AML-193 (cell line): Measurements from ENCODE around the gene PNMA6E.

Experiments
- DNase-seq, 2 experiments: peaks; one replicate each; lab custom pipeline; 2025; lab: John Stamatoyannopoulos, UW

The PNMA6E gene

DNA sequence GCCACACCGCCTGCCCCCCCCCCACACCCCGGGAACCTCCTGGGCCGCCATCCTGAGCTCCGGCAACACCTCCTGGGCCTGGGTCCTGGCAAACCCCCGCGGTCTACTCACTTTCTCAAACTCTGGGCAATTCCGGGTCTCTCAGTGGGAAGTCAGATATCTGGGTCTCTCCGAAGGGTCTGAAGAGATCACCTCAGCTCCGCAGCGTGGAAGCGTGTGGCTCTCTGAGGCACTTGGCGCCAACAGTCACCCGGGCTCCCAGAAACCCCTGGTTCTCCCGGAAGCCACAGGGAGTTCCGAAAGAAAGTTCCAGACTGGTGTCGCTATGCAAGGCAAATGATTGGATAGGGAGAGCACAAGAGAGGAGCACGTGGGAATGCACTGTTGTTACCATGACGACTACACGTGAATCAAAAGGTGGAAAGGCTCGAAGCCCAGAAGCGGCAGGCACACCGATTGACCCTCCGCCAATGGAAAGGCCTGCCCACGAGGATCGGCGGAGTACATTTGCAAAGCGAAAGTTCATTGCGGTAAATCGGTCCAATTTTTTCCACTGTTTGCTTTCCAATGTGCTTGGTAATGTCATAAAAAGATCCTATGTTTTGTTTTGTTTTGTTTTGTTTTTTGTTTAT is at the start of gene PNMA6E:
PNMA6E (minus strand) TSS at position 218 of the 632 bp plus-strand sequence. CDS start 2,501 bp downstream, outside the sequence.
- no peak for DNase-seq

DNA sequence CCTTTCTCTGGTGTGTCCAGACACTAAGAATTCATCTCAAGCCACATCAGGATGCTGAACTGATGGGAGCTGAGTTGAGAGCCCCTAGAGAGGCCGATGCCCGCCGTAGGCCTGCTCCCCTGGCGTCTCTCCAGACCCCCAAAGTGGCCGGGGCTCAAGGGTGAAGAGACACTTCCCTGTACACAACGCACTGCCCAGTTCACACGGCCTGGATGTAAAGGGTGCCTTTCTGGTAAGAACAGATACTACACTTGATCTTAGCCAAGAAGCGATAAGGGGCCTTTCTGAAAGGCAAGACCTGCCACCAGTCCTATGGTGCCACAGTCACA is 49.8 kb upstream of the PNMA6E start:
- DNase-seq, result no peak

DNA sequence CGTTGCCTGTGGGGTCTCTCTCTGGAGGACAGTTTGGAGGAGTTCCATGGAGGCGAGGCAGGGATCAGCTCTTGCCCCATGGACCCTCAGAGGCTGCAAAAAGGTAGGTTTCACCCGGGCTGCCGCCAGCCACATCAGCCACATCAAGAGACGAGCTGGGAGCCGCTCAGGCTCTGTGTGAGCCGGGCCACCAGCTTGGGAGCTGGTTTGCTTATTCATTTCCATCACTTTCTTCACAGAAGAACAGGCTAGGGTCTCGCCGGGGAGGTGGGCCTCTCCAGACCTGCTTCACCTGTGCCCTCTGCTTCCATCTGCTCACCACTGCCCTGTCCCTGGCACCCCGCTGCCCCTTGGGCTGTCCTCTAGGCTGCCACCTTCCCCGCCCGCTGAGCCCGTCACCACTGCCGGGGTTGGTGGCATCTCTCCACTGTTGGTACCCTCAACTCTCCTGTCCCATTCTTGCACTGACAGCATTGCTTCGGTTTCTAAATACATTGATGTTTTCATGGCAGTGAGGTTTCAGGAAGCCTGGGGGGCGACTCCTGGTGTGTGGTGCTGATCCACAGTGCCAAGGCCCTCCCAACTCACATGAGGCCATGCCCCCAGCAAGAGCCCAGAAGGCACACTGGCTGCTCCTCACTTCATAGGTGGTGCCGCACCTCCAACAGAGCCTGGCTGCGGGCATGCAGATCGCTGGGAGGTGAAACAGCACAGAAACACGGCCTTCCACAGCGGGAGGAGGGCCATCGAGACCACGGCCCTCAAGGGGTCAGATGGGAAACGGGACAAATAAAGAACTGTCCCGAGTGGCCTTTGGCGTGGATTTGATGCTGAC is 49.2 kb upstream of the PNMA6E start:
- no peak for DNase-seq

DNA sequence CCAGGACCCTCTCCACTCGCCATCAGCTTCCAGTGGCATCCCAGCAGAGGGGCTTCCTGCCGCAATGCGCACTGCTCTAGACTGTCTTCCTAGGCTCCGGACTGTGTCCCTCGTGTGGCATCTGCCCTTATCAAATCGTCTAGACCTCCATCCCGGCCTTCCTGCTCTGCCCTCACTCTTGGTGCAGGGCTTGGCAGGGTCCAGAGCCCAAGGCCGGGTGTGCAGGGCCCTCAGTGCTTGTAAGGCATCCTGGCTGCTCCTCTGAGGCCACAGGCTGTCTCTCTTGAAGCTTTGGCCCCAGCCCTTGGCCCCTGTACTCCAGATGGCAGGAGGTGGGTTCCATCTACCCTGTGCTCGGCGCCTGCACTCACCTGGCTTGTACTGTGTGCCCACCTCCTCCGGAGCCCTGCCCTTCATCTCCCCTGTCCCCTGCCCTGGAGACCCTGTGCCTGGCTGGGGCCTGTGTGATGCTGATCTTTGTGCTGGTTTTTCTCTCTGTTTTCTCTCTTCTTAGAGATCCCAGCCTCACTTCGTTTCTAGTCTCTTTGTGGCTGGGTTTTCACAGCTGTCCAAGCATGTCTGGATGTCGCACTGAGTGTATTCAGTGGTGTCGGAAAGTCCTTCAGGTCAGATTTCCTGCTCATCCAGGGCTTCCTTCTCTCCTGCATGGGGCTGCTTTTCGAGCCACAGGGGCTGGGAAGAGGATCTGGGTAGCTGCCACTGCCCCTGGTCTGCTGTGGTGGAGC is 48.4 kb upstream of the PNMA6E start:
- DNase-seq, result no peak

DNA sequence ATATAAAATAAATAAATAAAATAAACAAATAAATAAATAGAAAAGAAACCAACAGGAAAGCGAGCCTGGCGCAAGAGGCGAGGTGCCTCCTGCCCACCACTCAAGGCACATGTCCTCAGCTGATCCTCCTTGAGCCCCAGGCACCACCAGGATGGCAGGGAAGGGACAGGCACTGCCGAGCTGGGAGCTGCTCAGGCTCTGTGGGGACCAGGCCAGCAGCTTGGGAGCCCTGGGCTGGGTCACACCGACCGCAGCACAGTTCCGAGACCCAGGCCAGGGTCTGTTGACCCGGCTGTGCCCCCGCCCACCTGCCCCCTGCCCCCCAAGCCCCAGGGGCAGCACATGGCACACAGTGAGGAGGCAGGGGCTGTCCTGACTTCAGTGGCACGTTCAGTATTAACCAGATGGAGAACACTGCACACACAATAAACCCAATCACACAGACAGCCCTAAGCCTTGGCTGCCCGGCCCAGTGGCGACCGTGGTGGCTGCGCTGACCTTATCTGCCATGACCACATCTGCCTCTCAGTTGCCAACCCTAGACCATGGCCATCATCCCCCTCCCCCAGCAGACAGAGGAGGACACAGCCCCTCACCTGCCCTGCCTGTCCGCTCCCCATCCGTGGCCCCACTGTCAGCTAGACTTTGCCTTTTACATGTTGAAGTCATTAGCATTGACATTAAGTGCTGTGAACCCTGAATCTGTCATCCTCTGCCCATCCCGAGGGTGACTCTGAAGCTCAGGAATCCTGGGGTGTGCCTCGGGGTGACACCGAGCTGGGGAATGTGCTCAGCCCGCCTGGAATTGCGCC is 47.6 kb upstream of the PNMA6E start:
- no peak for DNase-seq

DNA sequence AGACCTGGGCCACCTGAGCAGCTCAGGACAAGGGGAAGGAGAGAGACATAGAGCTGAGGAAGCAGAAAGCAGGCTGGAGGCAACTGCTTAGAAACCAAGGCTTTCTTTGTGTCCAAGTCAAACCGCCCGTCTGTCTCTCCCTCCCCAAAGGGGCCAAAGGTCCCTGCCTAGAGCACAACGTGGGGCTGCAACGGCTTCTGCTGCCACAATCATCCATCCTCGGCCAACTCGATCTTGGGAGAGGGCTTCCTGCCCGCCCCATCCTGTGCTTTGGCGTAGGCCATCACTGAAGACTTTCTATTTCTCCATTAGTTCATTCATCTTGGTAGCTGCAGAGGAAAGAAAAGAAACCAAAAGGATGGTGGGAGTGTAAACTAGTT is 46.4 kb upstream of the PNMA6E start:
- no peak for DNase-seq

DNA sequence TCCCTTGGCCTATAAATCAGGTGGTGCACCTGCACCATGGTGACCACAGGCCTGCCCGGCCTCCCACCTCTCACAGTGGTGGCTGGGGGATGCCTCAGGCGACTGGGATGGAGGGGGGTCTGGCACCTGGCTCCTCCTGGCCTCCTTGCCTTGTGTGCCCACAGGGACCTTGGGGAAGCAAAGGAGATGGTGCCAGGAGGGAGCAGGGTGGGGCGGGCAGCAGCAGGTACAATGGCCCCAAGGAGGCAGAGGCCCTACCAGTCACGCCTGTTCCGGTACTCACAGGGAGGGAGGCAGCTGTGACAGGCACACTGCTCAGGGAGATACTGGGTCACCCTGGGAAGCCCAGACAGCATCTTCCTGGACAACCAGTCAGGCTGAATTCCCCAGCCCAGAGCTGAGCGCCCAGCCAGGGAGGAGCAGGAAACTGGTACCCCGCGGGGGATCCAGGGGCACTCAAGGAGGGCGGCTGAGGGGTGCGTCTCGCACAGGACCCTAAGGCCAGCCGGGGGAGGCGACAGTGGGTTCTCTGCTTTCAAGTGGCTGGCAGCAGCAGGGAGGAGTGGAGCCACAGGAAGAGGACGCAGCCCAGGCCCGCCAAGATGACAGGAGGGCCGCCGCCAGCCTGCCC is 45.9 kb upstream of the PNMA6E start:
- no peak for DNase-seq

DNA sequence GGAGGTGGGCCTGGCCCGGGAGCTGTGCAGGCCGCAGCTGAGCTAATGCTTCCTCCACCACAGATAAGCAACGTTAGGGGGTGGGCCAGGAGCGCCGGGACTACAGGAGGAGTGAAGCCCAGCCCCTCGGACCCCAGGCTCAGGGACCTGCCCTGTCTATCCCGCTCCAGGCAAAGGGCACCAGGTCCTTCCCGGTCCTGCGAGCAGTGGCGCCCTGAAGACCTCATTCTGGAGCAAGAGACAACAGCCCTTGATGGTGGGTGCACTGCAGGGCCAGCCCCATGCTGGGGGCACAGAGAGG is 45.4 kb upstream of the PNMA6E start:
- DNase-seq, result no peak

DNA sequence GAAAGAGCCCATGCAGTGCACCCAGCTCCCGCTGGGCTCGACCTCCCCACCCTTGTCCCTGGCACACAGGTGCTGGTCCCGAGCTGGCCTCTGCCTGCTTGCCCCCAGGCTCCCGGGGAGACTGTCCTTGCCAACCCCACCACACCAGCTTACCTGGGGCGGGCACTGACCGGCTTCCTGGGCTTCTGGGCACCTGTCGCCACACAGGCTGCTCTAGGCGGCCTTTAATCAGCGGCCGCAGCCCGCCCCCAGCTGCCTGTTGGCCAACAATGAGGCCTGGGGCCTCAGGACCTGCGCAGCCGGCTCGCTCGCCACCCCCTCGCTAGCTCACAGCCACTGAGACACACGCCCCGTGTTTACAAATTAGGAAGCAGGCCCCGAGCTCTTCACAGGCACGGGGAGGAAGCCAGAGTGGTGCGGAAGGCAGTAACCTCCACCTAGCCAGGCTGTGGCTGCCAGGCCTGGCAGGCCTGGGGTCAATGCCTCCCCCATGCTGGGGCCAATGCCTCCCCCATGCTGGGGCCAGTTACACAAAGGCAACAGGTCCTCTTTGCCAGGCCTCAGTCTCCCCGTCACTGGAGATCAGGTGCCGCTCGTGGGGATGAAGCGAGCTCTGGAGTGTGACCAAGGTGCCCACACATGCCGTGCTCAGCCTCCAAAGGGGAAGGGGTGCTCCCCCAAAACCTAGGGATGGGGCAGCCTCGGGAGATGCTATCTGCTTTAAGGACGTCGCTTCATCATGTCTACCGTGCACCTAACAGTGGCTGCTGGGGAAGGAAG is 44.9 kb upstream of the PNMA6E start, which contains the start of gene TREX2:
TREX2 (minus strand) TSS at position 201 of the 780 bp plus-strand sequence. CDS start 626 bp downstream, outside the sequence.
- DNase-seq, result no peak

DNA sequence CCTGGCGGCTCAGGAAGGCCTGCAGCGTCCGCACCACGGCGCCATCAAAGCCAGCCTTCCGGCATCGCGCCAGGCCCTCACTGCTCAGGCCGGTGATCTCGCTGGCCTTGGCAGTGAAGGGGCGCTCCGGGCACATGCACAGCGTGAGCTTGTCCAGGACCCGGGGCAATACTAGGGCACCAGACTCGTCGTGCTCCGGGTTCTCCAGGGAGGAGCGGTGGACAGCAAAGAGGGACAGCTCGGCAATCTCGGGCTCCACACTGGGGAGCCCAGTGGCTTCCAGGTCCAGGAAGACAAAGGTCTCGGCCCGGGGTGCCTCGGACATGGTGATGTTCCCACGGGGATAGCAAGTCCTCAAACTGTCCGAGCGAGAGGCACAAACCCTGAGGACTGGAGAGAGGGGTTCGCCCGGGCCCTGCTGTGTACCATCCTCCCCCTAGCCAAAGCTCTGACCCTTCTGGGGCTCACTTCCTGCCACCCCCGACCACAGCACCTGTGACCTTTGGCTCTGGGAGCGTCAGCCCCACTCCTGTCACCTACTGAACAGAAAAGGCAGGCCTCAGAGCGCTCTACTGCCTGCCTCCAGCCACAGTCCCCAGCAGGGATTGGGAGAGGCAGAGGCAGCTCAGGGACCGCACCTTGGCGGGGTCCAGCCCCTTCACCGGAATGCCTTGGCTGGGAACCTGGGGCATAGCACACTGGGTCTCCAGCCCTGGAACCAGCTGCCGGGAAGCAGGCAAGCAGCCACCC is 44.1 kb upstream of the PNMA6E start:
- DNase-seq, result no peak

DNA sequence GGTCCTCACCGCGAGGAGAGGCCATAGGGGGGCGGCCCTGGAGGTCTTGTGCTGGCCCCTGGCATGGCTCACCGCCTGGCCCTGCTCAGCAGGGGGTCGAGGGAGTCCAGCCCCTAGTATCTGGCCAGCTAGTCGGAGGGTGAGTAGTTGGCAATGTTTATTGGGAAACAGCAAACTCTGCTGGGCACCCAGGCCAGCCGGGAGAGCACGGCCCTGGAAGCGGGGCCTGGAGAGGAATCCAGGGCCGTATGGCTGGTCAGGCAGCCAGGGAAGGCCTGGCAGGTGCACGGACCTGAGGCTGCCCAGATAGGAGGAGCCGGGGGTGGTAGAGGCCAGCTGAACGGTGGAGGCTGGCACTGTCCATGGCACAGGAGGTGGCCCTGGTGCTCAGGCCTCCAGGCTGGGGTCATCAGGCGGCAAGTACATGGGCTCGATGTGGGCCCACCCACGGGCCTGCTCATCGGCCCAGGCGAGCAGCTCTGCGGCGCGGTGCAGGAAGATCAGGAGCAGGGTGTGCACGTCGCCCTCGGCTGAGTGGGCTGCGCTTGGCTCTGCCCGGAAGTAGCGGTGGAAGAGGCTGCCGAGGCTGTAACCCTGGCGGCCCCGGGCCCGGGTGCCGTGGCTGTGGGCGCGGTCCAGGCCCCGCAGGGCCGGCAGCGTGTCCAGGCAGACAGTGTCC is 43.3 kb upstream of the PNMA6E start:
- DNase-seq, result no peak

DNA sequence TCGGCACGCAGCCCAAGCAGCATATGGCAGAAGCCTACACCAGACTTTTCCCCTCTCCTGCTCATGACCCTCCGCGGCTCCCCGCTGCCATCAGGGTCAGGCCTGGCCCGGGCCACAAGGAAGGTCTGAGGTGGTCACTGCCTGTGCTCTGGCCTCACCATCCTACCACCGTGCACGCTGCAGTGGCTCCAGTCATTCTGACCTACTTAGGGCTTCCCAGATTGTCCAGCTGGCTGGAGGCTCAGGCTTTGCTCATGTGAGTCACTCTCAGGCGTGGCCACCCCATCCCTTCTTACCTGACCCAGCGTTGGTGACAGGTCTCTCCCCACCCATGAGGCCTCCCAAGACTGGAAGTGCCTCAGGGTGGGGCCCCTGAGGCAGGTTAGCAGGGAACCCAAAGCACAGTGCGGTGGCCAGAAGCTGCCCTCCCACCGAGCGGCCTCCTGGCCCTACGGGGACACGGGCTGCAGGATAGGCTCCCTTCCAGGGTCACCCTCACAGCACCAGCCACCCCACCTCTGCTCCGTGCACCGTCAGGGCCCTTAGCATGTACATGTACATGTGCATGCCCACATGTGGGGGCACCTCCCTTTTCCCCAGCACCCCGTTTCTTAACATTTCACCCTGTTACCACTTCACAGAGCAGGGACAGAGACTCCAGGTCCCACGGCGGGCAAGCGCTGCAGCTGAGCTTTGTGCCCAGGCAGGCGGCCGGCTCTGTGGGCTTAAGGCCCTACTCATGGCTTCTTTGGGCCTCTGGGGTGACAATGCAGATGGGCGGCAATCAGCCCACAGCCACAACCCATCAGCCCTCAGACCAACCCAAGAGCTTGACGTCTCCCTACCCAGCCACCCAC is 42.6 kb upstream of the PNMA6E start:
- no peak for DNase-seq

DNA sequence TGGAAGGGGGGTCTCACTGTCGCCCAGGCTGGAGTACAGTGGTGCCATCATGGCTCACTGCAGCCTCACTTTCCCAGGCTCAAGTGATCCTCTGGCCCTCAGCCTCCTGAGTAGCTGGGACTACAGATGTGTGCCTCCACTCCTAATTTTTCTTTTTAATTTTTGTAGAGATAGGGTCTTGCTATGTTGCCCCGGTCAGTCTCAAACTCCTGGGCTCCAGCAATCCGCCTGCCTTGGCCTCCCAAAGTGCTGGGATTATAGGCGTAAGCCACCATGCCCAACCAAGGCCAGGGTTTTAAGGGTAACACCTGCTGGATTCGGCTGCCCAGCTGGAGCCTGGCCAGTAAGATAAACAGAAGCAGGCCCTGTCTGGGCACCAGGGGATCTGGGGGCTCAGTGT is 41.3 kb upstream of the PNMA6E start:
- DNase-seq, result no peak

DNA sequence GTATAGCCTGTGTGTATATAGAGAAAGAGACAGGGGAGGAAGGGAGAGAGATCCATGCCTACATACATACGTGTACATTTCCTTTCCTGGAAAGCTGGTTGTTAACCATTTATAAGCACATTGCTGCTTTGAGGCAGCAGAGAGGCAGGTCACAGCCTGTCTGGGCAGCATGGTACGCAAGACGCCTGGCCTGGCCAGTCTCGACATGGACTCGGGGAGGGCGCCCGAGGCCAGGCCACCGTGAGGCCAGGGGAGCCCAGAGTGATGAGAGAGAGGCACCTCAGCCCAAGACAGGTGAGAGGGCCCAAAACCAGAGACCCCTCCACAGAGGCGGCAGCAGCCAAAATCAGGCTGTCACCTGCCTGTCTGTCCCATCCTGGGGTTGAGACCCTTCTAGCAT is 40.8 kb upstream of the PNMA6E start:
- no peak for DNase-seq

DNA sequence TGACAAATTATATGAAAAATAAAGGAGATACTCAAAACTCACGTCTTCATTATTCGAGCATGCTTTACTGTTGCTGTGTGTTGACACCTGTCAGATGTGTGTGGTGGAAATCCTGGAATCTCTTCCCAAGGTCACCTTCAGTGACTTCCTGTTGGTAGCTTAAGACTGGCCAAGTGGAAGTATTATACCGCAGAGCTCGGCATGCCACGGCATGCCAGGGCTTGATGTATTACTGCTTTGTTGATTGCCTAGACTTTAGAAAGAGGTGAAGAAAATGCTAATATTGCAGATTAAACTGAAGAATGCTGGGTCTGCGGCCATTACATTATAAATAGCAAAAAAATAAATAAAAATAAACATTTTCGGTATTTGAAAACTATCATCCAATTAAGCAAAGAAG is 40.1 kb upstream of the PNMA6E start:
- DNase-seq, result no peak

DNA sequence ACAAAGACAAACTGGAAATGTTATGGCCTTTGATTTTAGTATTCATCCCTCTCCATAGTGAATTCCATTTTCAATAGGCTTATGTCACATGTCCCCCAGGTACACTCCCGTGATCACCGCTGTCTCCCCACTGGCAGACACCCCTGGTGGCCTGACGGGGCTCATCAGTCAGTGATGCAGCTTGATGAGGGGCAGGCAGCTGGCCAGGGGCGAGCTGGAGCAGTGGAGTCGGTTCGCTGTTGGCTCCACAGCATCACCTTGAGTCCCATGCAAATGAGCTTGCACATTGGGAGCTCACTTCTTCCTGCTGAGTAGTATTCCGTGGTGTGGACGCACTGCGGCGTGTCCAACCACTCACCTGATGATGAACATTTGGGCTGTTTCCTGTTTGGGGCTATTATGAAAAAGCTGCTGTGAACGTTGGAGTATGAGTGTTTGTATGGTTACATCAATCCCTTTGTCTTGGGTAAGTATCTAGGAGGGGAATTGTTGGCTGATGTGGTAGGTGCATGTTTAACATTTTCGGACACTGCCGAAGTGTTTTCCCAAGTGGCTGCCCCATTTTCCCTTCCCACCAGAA is 39.5 kb upstream of the PNMA6E start:
- no peak for DNase-seq

DNA sequence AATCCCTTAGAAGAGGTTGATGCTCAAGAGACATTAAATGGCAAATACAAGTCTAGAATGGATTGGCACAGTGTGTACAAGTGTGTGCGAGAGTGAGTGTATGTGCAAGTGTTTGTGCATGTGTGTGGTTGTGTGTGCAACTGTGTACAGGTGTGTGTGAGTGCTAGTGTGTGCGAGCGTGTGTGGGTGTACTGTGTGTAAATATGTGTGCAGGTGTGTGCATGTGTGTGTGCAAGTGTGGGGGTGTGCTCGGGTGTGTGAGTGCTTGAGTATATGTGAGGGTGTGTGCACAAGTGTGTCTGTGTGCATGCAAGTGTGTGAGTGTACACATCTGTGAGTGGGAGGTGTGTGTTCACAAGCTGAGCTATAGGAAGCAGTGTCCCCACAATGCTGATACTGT is 38.8 kb upstream of the PNMA6E start:
- DNase-seq, result no peak

DNA sequence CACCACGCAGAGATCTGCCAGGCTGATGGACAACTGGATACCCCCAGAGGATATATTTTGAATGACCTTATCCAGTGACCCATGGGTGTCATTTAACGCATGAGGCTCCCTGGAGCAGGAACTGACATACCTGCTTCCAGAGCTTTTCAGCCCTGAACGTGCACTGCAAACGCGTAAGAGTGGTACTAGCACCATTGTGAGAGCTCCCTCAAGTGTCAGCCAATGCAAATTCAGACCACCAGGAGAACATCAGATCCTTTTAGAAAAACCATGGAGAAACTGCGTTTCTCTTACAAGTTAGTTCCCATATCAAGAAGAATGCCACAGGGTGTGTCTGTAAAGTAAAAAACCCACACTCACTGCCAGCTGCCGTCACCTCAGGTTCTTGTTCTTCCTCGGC is 37.4 kb upstream of the PNMA6E start:
- DNase-seq, result no peak
